Karpas-422 (cell line): Measurements from ENCODE around the gene HOOK1. TPM values are rescaled to one million over a fixed set of nuclear protein-coding genes. Genes with fewer than 3 reads are reported as not detected.
A peak's percentile ranks its signal among the peaks of the same experiment; 100 is the strongest.

ENCODE experiments used
- DNase-seq: peaks from one replicate; pipeline ENCODE4 v3.0.0-alpha.2; 2015
- H2AFZ ChIP-seq: fragments of 200-600 bp; sonication (generic); 2 replicates; pipeline ENCODE4 v1.6.1; 2014; ENCODE audit warnings: antibody characterized with exemption, low read length, mixed read lengths
- H3K27ac ChIP-seq: fragments of 200-600 bp; sonication (generic); 2 replicates; pipeline ENCODE4 v1.5.1; 2014; ENCODE audit warnings: mild to moderate bottlenecking, low read length, moderate library complexity
- H3K27me3 ChIP-seq: fragments of 200-600 bp; sonication (generic); 2 replicates; pipeline ENCODE4 v1.6.1; 2014; ENCODE audit warnings: low read length, mixed read lengths
- H3K36me3 ChIP-seq: fragments of 200-600 bp; sonication (generic); 2 replicates; pipeline ENCODE4 v1.6.1; 2014; ENCODE audit warnings: low read length, mixed read lengths; ENCODE audit not compliant: insufficient read depth
- H3K4me1 ChIP-seq: fragments of 200-600 bp; sonication (generic); 2 replicates; pipeline ENCODE4 v1.6.1; 2014; ENCODE audit warnings: mild to moderate bottlenecking, low read length, mixed read lengths
- H3K4me2 ChIP-seq: fragments of 200-600 bp; sonication (generic); 2 replicates; pipeline ENCODE4 v1.6.1; 2014; ENCODE audit warnings: low read length, low read depth, mild to moderate bottlenecking; ENCODE audit not compliant: poor library complexity, severe bottlenecking
- H3K4me3 ChIP-seq: fragments of 200-600 bp; sonication (generic); 2 replicates; pipeline ENCODE4 v1.5.1; 2014; ENCODE audit warnings: mild to moderate bottlenecking, antibody characterized with exemption, low read length, mixed read lengths
- H3K79me2 ChIP-seq: fragments of 200-600 bp; sonication (generic); 2 replicates; pipeline ENCODE4 v1.6.1; 2014; ENCODE audit warnings: mild to moderate bottlenecking, low read length, mixed read lengths
- H3K9ac ChIP-seq: fragments of 200-600 bp; sonication (generic); 2 replicates; pipeline ENCODE4 v1.6.0; 2014; ENCODE audit warnings: low read length
- H3K9me2 ChIP-seq: fragments of 200-600 bp; sonication (generic), shearing (Covaris generic); replicated peaks from 2 replicates; pipeline ENCODE4 v1.6.0; 2014; ENCODE audit warnings: mild to moderate bottlenecking, low read length, moderate library complexity; ENCODE audit not compliant: insufficient read depth
- H3K9me3 ChIP-seq: fragments of 300-700, 200-600 bp; sonication (generic); 2 replicates; pipeline ENCODE4 v1.6.1; 2014; ENCODE audit warnings: low read length, mixed read lengths
- H4K20me1 ChIP-seq: fragments of 200-600 bp; sonication (generic); 2 replicates; pipeline ENCODE4 v1.6.1; 2014; ENCODE audit warnings: mild to moderate bottlenecking, antibody characterized with exemption, low read length, low read depth; ENCODE audit not compliant: insufficient read depth
- total RNA-seq: library from RNA; depleted of rRNA; stranded (reverse); fragments of >200 nt; shearing (Covaris generic); gene quantifications from 2 replicates; pipeline ENCODE4 v1.2.3, GENCODE V29; 2014; ENCODE audit warnings: low replicate concordance

Gene HOOK1
- total RNA-seq, 1 experiment from 2014 or later: not detected

DNA sequence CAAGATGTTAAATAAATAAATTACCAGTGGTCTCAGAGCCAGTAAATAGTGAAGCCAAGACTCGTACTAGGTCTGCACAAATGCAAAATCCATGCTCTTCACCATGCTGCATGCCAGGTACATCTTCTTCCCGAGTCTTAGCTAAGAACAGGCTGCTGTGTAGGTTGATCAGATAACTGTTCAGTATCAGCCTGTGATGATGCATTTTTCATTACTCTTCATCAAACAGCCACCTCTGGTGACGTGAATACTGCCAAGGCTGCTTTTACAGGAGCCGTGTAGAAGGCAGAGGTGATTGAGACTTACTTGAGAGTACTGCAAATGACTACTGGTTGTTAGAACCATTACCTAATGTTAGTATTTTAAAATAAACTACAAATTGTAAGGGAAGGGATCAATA lies 39.3 kb upstream of the HOOK1 start:
- H3K9ac ChIP-seq: no peak overlapping the region
- no peaks in the 10 kb centered on the region for H3K4me1 ChIP-seq
- no peak for DNase-seq
- H3K4me3 ChIP-seq: no peak overlapping the region
- no peak overlapping the region for H3K4me2 ChIP-seq
- H3K79me2 ChIP-seq: no peaks in the 10 kb centered on the region
- H3K9me2 ChIP-seq: no peaks in the 10 kb centered on the region
- H3K27ac ChIP-seq: no peak overlapping the region
- no peaks in the 10 kb centered on the region for H3K27me3 ChIP-seq
- no peaks in the 10 kb centered on the region for H4K20me1 ChIP-seq
- no peaks in the 10 kb centered on the region for H3K36me3 ChIP-seq
- no peaks in the 10 kb centered on the region for H3K9me3 ChIP-seq
- no peak overlapping the region for H2AFZ ChIP-seq

- Histone ChIP-seq H3K79me2 (no peaks in the 10 kb centered on the region), H2AFZ (no peak overlapping the region), H3K4me3 (no peak overlapping the region), H3K9me2 (no peaks in the 10 kb centered on the region), H3K4me2 (no peak overlapping the region), H4K20me1 (no peaks in the 10 kb centered on the region), H3K27me3 (no peaks in the 10 kb centered on the region), H3K27ac (no peak overlapping the region), H3K9ac (no peak overlapping the region), H3K4me1 (no peaks in the 10 kb centered on the region), H3K36me3 (no peaks in the 10 kb centered on the region), H3K9me3 (no peaks in the 10 kb centered on the region)
- no peak for DNase-seq
Observed at GRCh38 chr1:59776960-59777852, 37.5 kb upstream of the HOOK1 start.

GRCh38 chr1:59779949-59780348 lies 34.8 kb upstream of the HOOK1 start:
- Histone ChIP-seq H3K9me2 (no peaks in the 10 kb centered on the region), H3K9me3 (no peaks in the 10 kb centered on the region), H3K4me1 (no peaks in the 10 kb centered on the region), H3K27me3 (no peaks in the 10 kb centered on the region), H3K9ac (no peak overlapping the region), H2AFZ (no peak overlapping the region), H3K4me3 (no peak overlapping the region), H4K20me1 (no peaks in the 10 kb centered on the region), H3K27ac (no peak overlapping the region), H3K36me3 (no peaks in the 10 kb centered on the region), H3K4me2 (no peak overlapping the region), H3K79me2 (no peaks in the 10 kb centered on the region)
- DNase-seq: peak; percentile 43

DNA sequence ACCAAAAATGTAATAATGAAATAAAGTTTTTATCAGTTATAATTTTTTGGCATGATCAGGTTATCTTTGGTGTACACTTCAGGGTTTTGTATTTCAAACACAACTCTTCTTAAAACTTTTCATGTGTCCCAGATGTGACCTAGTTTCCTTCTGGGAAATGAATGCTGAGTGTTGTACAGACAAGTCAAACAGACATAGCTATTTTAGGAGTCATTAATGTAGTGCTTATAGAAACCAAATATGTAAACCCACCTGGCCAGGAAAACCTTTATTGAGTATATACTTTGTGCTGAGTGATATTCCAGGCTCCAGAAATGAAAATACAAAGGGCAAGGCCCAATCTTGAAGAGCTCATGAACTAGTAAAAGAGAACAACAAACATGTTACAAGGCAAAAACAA lies 25.9 kb upstream of the HOOK1 start:
- DNase-seq: no peak

GRCh38 chr1:59798600-59798999 lies 16.1 kb upstream of the HOOK1 start:
- H3K4me1 ChIP-seq: no peaks in the 10 kb centered on the region
- no peak overlapping the region for H3K27ac ChIP-seq
- no peaks in the 10 kb centered on the region for H3K27me3 ChIP-seq
- no peaks in the 10 kb centered on the region for H3K9me3 ChIP-seq
- no peak for DNase-seq
- no peaks in the 10 kb centered on the region for H3K9me2 ChIP-seq
- no peak overlapping the region for H3K9ac ChIP-seq
- no peaks in the 10 kb centered on the region for H3K79me2 ChIP-seq
- H3K36me3 ChIP-seq: no peaks in the 10 kb centered on the region
- no peak overlapping the region for H2AFZ ChIP-seq
- no peaks in the 10 kb centered on the region for H4K20me1 ChIP-seq
- H3K4me2 ChIP-seq: no peak overlapping the region
- H3K4me3 ChIP-seq: no peak overlapping the region

More for the DNA sequence above, 25.9 kb upstream of the HOOK1 start:
- no peaks in the 10 kb centered on the region for H3K36me3 ChIP-seq
- H3K9me2 ChIP-seq: no peaks in the 10 kb centered on the region
- no peaks in the 10 kb centered on the region for H3K79me2 ChIP-seq
- no peaks in the 10 kb centered on the region for H3K27me3 ChIP-seq
- H3K9me3 ChIP-seq: no peaks in the 10 kb centered on the region; the same call in 1 of the 2 replicates
- H3K27ac ChIP-seq: no peak overlapping the region
- no peak overlapping the region for H2AFZ ChIP-seq
- no peak overlapping the region for H3K9ac ChIP-seq
- no peak overlapping the region for H3K4me2 ChIP-seq
- H3K4me3 ChIP-seq: no peak overlapping the region
- 0 out of 2 replicates have a peak, but pooled peaks cover 2% of the 10 kb centered on the region for H3K4me1 ChIP-seq
- no peaks in the 10 kb centered on the region for H4K20me1 ChIP-seq

DNA sequence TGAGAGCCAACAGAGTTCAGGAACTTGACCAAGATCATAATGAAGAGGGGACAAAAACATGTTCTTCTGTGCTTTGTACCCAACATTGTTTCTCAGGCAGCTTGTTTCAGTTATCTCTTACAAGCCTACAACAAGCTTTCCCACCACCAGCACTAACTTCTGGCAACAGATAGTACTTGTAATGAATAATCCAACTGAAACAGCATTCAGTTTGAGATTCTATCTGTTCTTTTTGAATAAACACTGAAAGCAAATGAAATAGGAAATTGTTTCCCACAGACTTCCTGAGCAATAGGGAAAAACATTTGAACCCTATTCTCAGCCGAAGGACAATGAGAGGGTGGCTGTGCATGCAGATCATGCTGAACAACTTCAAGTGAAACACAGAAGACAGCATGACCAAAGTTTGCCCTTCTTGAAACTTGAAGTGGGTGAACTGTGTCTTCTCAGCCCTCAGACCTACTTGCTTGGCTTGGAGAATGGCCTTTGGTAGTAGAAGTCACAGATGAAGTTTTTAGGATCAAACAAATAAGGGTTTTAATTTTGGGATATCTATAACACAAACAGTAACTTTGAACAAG lies 11.2 kb upstream of the HOOK1 start:
- H4K20me1 ChIP-seq: no peaks in the 10 kb centered on the region
- no peak overlapping the region for H3K4me3 ChIP-seq
- H3K27ac ChIP-seq: no peak overlapping the region
- H3K4me1 ChIP-seq: no peaks in the 10 kb centered on the region
- DNase-seq: no peak
- H3K27me3 ChIP-seq: no peaks in the 10 kb centered on the region
- no peaks in the 10 kb centered on the region for H3K79me2 ChIP-seq
- no peaks in the 10 kb centered on the region for H3K36me3 ChIP-seq
- H3K4me2 ChIP-seq: no peak overlapping the region
- H3K9me2 ChIP-seq: no peaks in the 10 kb centered on the region
- no peak overlapping the region for H3K9ac ChIP-seq
- H2AFZ ChIP-seq: no peak overlapping the region
- H3K9me3 ChIP-seq: no peaks in the 10 kb centered on the region

DNA sequence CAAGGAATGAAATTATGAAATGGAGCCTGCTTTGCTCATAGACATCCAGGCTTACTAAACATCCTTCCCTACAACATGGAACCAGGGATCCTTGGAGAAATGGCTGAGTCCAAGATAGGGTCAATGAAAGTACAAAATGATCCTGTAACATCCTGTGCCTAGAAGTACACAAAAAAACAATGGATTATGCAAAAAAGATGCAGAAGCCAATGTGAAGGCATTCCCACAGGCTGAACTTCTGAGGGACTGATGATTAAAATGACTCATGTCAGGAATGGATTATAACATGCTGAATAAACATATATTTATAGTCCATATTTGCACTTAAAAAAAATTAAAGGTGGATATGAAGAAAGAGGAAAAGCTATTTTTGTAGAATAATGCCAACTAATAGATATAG lies 10.4 kb upstream of the HOOK1 start:
- Histone ChIP-seq H3K9me3 (no peaks in the 10 kb centered on the region), H2AFZ (no peak overlapping the region), H3K36me3 (no peaks in the 10 kb centered on the region), H3K4me2 (no peak overlapping the region), H4K20me1 (no peaks in the 10 kb centered on the region), H3K27me3 (no peaks in the 10 kb centered on the region), H3K9me2 (no peaks in the 10 kb centered on the region), H3K9ac (no peak overlapping the region), H3K27ac (no peak overlapping the region), H3K4me1 (no peaks in the 10 kb centered on the region), H3K4me3 (no peak overlapping the region), H3K79me2 (no peaks in the 10 kb centered on the region)
- DNase-seq: no peak

GRCh38 chr1:59805554-59805953 lies 9.2 kb upstream of the HOOK1 start:
- no peak for DNase-seq
- no peak overlapping the region for H2AFZ ChIP-seq
- H3K9me2 ChIP-seq: no peaks in the 10 kb centered on the region
- no peak overlapping the region for H3K27ac ChIP-seq
- no peaks in the 10 kb centered on the region for H3K79me2 ChIP-seq
- H3K9ac ChIP-seq: no peak overlapping the region
- no peaks in the 10 kb centered on the region for H3K36me3 ChIP-seq
- no peaks in the 10 kb centered on the region for H4K20me1 ChIP-seq
- H3K27me3 ChIP-seq: no peaks in the 10 kb centered on the region
- H3K4me1 ChIP-seq: no peaks in the 10 kb centered on the region
- no peak overlapping the region for H3K4me2 ChIP-seq
- no peak overlapping the region for H3K4me3 ChIP-seq
- no peaks in the 10 kb centered on the region for H3K9me3 ChIP-seq
